Putamen (tissue), 1 donor: Measurements from ENCODE around the gene NEB.
A peak's percentile ranks its signal among the peaks of the same experiment; 100 is the strongest.

Source experiments
- DNase-seq: peaks from one replicate; pipeline ENCODE4 v3.0.0-alpha.2; 2016; ENCODE audit warnings: low spot score

NEB gene

DNA sequence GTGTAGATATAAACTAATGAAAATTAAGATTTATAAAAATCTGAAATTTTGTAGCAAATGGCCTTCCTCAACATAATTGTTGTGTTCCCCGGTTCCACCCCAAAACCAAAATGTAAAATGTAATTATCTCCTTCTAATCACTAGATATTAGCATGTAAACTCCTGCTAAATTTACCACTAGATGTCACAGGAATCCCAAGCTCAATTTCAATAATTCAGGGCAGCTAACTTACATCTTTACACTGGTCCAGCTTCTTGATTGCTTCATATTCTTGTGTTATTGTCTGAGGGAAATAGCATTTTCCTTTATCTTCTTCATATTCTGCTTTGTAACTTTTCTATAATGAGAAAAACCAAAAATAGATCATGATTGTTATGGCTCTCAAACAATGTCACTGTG lies 42.6 kb downstream of the NEB start:
- DNase-seq: no peak

GRCh38 chr2:151688719-151689118 lies 45.6 kb downstream of the NEB start:
- DNase-seq: no peak

DNA sequence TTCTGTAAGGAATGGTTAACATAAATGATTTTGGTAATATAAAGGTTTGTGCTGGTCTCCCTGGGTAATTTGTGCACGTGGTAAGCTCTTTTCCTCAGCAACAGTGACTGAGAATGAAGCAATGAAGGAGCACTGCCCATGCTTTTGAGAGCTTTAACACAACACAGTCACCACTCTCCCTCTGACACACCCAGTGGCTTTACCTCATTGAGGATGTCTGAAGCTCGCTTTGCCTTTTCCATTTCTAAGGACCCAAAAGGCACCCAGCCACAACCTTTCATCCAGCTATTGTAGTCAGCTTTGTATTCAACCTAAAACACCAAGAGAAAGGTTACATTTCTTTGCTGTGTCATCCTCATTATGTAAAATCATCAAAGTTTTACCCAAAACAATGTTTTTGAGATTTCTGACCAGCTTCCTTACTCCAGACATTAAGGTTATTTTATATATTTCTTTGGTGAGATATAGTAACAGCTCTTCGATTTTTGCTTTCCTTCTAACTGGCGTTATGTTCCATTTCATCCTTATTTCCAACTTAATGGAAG lies 51.7 kb downstream of the NEB start:
- DNase-seq: no peak

DNA sequence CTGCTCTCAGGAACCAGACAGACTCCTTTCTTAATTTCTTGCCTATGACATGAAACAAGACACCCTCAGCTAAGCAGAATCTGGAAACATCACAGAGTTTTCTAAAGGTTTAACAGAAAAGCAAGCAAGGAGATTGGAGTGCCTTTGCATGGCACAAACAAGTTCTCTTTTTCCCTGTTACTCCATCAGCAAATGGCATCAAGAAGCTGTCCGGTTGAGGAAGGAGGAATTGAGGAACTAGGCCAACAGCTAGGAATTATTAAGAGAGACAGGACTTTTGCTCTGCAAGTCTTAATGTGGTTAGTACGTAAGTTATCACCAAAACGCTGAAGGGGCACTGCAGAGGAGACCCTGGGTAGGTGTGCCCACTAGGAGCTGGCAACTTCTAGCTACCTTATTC lies 53.2 kb downstream of the NEB start:
- no peak for DNase-seq

DNA sequence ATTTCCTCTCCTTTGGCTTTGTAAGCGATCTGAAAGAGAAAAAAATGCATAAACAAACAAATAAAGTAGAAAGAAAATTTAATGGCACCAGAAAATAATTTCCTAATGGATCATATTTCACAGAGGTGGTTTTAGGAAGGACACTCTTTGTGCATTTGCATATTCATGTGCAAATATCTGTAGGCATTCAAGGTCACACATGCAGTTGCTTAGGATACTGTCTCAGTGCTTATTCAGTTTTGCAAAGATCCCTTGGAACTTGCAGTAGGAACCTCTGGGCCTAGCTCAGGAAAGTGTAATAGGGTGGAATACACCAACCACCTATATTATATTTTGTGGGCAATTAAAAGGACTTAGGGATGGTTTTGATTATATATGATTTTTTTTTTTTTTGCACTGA lies 54.3 kb downstream of the NEB start:
- DNase-seq: no peak

GRCh38 chr2:151678849-151679248 lies 55.4 kb downstream of the NEB start:
- no peak for DNase-seq

GRCh38 chr2:151673016-151673415 lies 61.3 kb downstream of the NEB start:
- no peak for DNase-seq

GRCh38 chr2:151672277-151672676 lies 62.0 kb downstream of the NEB start:
- no peak for DNase-seq

DNA sequence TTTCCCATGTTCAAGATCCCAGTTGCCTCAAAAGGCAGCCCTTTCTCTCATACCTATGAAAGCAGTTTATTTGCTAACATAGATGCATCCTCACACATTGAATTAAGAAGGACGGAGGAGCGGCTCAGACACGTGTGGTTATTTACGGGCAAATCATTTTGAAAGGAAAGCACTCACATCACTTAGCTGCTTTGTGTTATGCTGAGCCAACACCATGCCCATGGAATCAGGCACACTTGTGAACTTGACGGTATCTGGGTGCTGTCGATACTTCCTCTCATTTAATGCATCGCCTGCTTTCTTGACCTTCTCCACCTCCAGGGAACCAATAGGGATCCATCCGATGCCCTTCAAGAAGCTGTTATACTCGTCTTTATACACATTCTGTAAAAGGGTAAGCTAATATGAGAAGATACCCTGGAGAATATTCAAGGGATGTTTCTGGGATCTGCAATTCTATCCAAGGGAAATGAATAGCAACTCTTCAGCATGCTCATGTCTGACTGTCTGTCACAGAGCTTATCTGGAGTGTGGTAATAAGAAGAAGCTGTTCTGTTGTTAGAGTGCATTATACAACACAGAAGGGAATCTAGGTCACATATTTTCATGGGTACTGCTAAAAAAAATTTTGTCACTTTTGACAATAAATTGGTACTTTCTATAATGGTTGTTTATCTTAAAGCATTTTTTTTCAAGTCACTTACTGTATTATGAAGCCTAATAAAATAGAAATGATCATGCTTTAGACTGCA lies 63.3 kb downstream of the NEB start:
- DNase-seq: peak; percentile 54

- DNase-seq: no peak
Observed at GRCh38 chr2:151670346-151670745, 63.9 kb downstream of the NEB start.

GRCh38 chr2:151669585-151670081 lies 64.6 kb downstream of the NEB start:
- peak; percentile 65 for DNase-seq

- no peak for DNase-seq
Observed at GRCh38 chr2:151668737-151669136, 65.5 kb downstream of the NEB start.

- DNase-seq: no peak
Observed at GRCh38 chr2:151665959-151666358, 68.3 kb downstream of the NEB start.

GRCh38 chr2:151664520-151664919 lies 69.8 kb downstream of the NEB start:
- no peak for DNase-seq

GRCh38 chr2:151661625-151662024 lies 72.7 kb downstream of the NEB start:
- no peak for DNase-seq

DNA sequence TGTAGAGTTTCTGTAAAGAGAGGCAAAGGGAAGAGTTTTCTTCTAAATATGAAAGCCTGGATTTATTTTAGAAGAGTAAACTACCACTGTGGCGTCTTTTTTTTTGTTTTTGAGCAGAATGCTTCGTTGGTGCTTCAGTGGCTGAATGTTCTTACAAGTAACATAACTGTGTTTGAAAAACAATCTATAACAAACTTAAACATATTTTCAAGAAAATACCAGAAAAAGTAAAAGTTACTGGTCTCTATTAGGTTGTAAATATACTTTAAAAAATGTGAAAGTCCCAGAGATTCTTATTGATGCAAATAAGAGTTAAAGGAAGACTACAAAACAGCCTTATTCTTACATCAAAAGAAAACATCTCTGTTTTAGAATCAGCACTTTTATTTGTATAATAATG lies 76.2 kb downstream of the NEB start:
- DNase-seq: no peak

- no peak for DNase-seq
Observed at GRCh38 chr2:151657667-151658076, 76.6 kb downstream of the NEB start.

DNA sequence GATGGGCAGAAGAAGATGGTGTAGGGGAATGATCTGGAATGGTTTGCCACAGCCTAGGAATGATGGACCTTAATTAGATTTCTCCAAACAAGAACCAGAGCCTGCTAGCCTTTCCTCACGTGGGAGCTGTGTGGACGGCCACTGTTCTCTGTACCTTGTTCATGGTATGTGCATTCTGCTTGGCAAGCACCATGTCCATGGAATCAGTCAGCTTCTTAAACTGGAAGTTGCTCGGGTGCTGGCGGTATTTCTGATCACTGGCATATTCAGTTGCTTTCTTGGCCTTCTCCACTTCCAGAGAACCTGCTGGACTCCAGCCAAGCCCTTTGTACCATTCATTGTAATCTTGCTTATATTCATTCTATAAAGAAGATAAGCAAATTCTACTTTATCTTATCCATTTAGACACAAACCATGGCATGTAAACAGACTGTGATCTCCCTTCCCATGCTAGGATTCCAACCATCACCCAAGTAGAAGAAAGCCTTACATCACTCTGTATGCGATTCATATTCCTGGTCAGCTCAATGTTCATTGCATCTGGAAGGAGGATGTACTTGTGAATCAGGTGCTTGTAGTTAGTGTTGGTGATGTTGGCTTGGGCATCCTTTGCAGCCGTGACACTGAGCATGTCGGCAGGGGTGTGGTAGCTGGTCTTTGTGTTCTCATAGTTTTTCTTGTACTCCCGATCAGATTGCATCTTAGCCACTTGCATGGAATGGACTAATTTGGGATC lies 78.4 kb downstream of the NEB start:
- no peak for DNase-seq

DNA sequence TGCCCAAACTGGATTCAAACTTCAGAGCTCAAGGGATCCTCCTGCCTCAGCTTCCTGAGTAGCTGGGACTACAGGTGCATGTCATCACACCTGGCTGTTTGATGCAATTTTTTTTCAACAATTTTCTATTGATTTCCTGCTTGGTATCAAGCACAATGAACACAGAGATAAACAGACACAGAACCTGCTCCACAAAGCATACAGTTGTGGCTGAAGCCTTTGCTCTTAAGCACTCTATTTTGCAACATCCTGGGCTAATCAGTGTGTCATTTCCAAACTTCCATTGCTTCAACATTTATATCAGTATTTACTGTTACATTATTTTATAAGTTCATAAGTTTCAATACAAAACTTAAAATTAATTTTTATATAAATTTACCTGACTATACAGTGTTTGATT lies 79.4 kb downstream of the NEB start:
- no peak for DNase-seq

DNA sequence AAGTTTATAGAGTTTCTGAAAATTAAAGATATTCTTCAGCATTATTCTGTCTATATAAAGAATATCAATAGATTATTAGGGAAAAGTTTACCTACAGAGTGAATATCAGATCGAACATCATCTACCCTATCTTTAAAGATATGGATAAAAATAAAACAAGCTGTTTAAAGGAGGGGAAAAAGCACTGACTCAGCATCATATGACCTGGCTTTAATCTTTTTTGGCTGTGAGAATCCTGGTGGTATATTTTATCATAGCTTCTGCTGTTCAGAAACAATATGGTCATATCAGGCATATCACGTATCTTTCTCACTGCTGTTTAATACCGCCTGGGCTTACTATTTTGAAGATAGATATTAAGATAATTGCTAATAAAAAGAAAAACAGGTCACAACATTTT lies 80.2 kb downstream of the NEB start:
- no peak for DNase-seq

- no peak for DNase-seq
Observed at GRCh38 chr2:151651274-151651673, 83.0 kb downstream of the NEB start.

DNA sequence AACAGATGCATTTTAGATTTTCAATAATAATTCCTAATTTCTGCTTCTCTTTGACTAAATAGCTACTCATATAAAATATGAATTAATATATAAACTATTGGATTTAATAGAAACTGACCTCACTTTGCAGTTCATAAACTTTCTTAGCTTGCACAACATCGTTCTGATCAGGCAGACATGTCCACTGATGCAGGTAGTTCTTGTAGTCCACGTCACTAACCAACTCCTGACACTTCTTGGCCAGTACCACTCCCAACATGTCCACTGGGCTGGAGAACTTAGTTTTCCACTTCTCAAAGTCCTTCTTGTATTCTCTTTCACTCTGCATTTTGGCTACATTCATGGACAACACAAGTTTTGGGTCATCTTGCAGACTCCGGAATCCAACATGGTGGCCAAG lies 83.8 kb downstream of the NEB start:
- no peak for DNase-seq

GRCh38 chr2:151649966-151650365 lies 84.3 kb downstream of the NEB start:
- no peak for DNase-seq
